HUES64 (cell line): ENCODE results near the gene CASP14.

Source experiments
- H3K27ac ChIP-seq: 2 replicates; pipeline ENCODE4 v1.7.0; 2013; ENCODE audit warnings: low read depth, low read length, inconsistent platforms
- H3K27me3 ChIP-seq: 2 replicates; pipeline ENCODE4 v1.6.1; 2013; ENCODE audit warnings: mild to moderate bottlenecking, low read length; ENCODE audit not compliant: insufficient read depth
- H3K36me3 ChIP-seq: 2 replicates; pipeline ENCODE4 v1.6.1; 2013; ENCODE audit warnings: mild to moderate bottlenecking, low read length; ENCODE audit not compliant: insufficient read depth
- H3K4me1 ChIP-seq: 2 replicates; pipeline ENCODE4 v1.6.1; 2013; ENCODE audit warnings: mild to moderate bottlenecking, low read length, moderate library complexity; ENCODE audit not compliant: insufficient read depth
- H3K4me3 ChIP-seq: 2 replicates; pipeline ENCODE4 v1.5.1; 2013; ENCODE audit warnings: mild to moderate bottlenecking, low read length, moderate library complexity
- H3K9ac ChIP-seq: 2 replicates; pipeline ENCODE4 v1.6.1; 2013; ENCODE audit warnings: mild to moderate bottlenecking, low read depth, low read length
- H3K9me3 ChIP-seq: 2 replicates; pipeline ENCODE4 v1.6.1; 2013; ENCODE audit warnings: low read depth, low read length; ENCODE audit not compliant: insufficient read depth
- WGBS: fragments of 150-250, 120-280 bp; methylation state at CpG from one replicate; pipeline ENCODE4 v1.1.7; 2013; ENCODE audit warnings: missing lambda C conversion rate; 5-methylcytosine and 5-hydroxymethylcytosine counted together

The CASP14 gene

DNA sequence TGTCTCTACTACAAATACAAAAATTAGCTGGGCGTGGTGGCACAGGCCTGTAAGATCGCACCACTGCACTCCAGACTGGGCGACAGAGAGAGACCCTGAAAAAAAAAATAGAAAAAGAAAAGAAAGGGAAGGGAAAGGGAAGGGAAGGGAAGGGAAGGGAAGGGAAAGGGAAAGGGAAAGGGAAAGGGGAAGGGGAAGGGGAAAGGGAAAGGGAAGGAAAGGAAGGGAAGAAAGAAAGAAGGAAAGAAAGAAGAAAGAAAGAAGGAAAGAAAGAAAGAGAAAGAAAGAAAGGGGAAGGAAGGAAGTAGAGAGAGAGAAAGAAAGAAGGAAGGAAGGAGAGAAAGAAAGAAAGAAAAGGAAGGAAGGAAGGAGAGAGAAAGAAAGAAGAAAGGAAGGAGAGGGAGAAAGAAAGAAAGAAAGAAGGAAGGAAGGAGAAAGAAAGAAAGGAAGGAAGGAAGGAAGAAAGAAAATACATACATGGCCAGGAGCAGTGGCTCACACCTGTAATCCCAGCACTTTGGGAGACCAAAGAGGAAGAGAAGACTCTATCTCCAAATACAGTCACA, 49.8 kb downstream of the CASP14 start:
- no peak overlapping the region for H3K4me3 ChIP-seq
- H3K9ac ChIP-seq = no peak overlapping the region
- no peaks in the 10 kb centered on the region for H3K9me3 ChIP-seq
- H3K36me3 ChIP-seq = no peaks in the 10 kb centered on the region
- H3K27me3 ChIP-seq = no peaks in the 10 kb centered on the region
- no peak overlapping the region for H3K27ac ChIP-seq
- 93% methylated on average over 3 of the region's 3 CpGs for WGBS
- H3K4me1 ChIP-seq = no peaks in the 10 kb centered on the region

DNA sequence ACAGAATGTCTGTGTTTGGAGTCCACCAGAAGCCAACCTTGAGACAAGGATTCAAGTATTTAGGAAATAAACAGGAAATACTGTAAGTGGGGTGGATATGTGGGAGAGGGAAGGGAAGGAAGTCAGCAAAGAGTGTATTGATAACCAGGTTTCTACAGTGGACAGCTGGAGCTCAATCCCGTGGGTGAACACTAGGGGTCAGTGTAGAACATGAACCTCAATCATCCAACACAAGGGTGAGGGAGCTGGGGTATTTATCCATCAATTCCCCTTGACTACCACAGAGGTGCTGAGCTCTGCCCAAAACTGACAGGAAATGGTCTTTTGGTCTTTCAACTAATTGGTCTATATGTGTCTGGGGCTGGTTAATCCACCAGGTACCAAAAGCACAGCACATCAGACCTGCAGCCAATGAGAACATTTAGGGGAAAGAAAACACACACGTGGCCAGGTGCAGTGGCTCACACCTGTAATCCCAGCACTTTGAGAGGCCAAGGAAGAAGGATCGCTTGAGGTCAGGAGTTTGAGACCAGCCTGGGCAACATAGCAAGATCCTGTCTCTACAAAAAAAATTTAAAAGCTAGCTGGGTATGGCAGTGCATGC, 52.3 kb downstream of the CASP14 start:
- H3K9me3 ChIP-seq = 0 out of 2 replicates have a peak, but pooled peaks cover 2% of the 10 kb centered on the region
- H3K4me3 ChIP-seq = no peak overlapping the region
- no peak overlapping the region for H3K27ac ChIP-seq
- no peaks in the 10 kb centered on the region for H3K27me3 ChIP-seq
- H3K36me3 ChIP-seq = no peaks in the 10 kb centered on the region
- 59% methylated on average over 3 of the region's 3 CpGs for WGBS
- H3K4me1 ChIP-seq = no peaks in the 10 kb centered on the region
- H3K9ac ChIP-seq = no peak overlapping the region

DNA sequence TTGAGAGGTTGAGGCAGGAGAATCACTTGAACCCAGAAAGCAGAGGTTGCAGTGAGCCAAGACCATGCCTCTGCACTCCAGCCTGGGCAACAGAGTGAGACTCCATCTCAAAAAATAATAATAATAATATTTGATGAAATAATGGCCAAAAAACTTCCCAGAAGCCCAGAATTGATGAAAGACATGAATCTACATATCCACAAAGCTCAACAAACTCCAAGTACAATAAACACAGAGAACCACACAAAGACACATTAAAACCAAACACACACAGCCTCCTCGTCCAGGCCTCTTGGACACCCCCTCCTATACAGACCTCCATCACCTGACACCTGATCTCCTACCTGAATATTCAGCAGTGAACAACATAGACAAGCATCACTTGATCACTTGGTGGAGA, 54.7 kb downstream of the CASP14 start:
- Histone ChIP-seq H3K9me3 (0 out of 2 replicates have a peak, but pooled peaks cover 2% of the 10 kb centered on the region), H3K4me3 (no peak overlapping the region), H3K27me3 (no peaks in the 10 kb centered on the region), H3K9ac (no peak overlapping the region), H3K27ac (no peak overlapping the region), H3K36me3 (peaks cover under 1% of the 10 kb centered on the region), H3K4me1 (peaks cover 9% of the 10 kb centered on the region)
- WGBS = 88% methylated on average over 1 of the region's 1 CpG

DNA sequence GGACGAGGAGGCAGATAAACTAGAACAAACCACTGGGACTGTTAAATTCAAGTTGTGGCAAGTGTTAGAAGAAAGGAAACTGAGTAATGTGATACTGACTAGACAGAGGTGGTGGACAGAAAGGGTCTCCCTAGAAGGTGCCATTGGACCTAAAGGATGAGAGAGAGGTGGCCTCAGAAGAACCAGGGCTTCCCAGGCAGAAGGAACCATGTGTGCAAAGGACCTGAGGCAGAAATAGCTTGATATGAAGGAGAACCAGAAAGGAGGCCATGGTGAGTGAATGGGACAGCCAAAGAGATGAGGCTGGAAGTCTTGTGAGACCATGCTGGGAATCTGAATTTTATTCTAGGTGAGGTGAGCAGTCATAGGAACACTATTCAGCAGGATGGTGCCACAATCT, 55.1 kb downstream of the CASP14 start:
- no peaks in the 10 kb centered on the region for H3K27me3 ChIP-seq
- H3K27ac ChIP-seq = no peak overlapping the region
- 83% methylated on average over 1 of the region's 1 CpG for WGBS
- peaks cover 9% of the 10 kb centered on the region for H3K4me1 ChIP-seq
- H3K9ac ChIP-seq = no peak overlapping the region
- H3K9me3 ChIP-seq = 0 out of 2 replicates have a peak, but pooled peaks cover 2% of the 10 kb centered on the region
- no peak overlapping the region for H3K4me3 ChIP-seq
- peaks cover 5% of the 10 kb centered on the region for H3K36me3 ChIP-seq

DNA sequence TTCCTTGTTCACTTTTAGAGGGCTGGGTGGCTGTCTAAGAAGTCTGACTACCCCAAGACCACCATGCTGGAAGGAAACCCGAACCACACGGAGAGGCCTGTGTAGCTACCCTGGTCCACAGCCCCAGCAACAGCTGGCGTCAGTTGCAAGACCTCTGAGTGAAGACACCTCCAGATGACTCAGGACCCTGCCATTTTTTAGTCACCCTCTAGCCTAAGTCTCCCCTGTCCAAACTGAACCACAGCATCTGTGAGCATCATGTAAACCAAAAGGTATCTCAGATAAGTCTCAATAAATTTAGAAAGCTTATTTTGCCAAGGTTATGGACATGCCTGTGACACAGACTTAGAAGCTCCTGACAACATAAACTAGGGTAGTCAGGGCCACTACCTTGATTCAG, 55.8 kb downstream of the CASP14 start:
- Histone ChIP-seq H3K9ac (no peak overlapping the region), H3K4me1 (peaks cover 9% of the 10 kb centered on the region), H3K4me3 (no peak overlapping the region), H3K36me3 (peaks cover 8% of the 10 kb centered on the region), H3K27ac (no peak overlapping the region), H3K27me3 (no peaks in the 10 kb centered on the region), H3K9me3 (0 out of 2 replicates have a peak, but pooled peaks cover 2% of the 10 kb centered on the region)
- WGBS = 93% methylated on average over 3 of the region's 3 CpGs

DNA sequence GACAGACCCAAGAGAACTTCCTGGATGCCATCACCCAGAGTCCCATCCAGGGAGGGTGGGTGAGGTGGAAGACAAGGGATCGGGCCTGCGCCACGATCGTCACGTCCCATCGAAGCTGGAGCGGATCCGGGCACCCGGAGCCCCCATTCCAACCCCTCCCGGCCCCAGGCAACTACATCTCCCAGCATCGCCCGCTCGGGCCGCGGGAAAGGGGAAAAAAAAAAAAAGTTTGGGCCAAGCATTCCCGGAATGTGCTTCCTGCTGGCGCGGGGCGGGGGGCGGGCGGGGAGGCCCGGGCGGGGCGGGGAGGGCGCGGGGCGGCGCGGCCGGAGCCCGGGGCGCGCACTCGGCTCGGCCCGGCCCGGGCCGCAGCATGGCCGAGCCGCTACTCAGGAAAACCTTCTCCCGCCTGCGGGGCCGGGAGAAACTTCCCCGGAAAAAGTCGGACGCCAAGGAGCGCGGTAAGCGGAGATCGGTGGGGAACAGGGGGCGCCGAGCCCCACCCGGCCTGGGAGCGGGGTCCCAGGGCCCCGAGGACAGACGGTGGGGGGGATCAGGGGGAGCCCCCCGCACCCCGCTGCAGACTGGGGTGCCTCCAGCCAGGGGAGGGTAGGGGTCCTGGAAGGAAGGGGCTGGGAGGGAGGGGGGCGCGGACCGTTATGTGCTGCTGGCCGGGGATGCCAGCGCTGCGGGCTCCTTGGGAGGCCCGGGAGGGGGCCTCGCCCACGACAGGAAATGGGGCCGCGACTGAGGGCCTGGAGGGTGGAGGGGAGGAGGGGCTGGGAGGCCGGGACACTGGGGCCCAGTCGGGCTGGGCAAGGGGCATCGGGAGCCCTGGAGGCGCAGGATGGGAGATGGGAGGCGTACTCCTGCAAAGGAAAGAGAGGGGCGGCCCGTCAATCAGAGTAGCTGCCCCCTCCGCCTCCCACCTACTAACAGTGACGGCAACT, 58.1 kb downstream of the CASP14 start, which contains the start of gene SYDE1:
TSS of gene SYDE1 (plus strand) at position 341 of the 950 bp plus-strand sequence. CDS start at position 374, 33 bp downstream.
- under 1% methylated on average over 76 of the region's 78 CpGs for WGBS
- peaks cover 31% of the 10 kb centered on the region for H3K36me3 ChIP-seq
- peak within 1 kb of the TSS; percentile 67 for H3K4me3 ChIP-seq
- H3K4me1 ChIP-seq = peaks cover 9% of the 10 kb centered on the region
- H3K27ac ChIP-seq = peak within 1 kb of the TSS; percentile 97
- 0 out of 2 replicates have a peak, but pooled peaks cover 2% of the 10 kb centered on the region for H3K9me3 ChIP-seq
- no peaks in the 10 kb centered on the region for H3K27me3 ChIP-seq
- peak within 1 kb of the TSS; percentile 92 for H3K9ac ChIP-seq
